ENCODE data around the gene GOLPH3. TPM values are rescaled to one million over a fixed set of nuclear protein-coding genes. Genes with fewer than 3 reads are reported as not detected.
"Not testable (repeated sequence)": the region's sequence is repeated elsewhere in the genome, so short reads cannot be mapped to it uniquely, and the experiment has no call there.

Gene GOLPH3
- total RNA-seq, 1 donor from 2014 or later: 78.8 TPM

- peaks cover 0 to 33% of the 10 kb centered on the region in 2 donors for H3K36me3 ChIP-seq
- no peak overlapping the region for H3K27ac ChIP-seq
- no peaks in the 10 kb centered on the region for H3K27me3 ChIP-seq
- no peak for DNase-seq (ENCODE audit: extremely low spot score in 2 of 2)
- H3K9me3 ChIP-seq: no peaks in the 10 kb centered on the region
- H3K4me1 ChIP-seq: peaks cover 37% of the 10 kb centered on the region
- intact Hi-C loops (cut with DNase I): no loop called here
- no peak overlapping the region for H3K4me3 ChIP-seq
- TF ChIP-seq POLR2AphosphoS5 (IDR thresholded peaks at IDR 0.05; ENCODE audit: insufficient read depth in 1 of 2, low read depth in 1 of 2) (no peak), CTCF (IDR thresholded peaks at IDR 0.05) (no peak), POLR2A (IDR thresholded peaks at IDR 0.05) (no peak)
These were observed 46.4 kb downstream of the GOLPH3 start for GRCh38 chr5:32127711-32128110.

- TF ChIP-seq CTCF (IDR thresholded peaks at IDR 0.05) (no peak), POLR2AphosphoS5 (IDR thresholded peaks at IDR 0.05; ENCODE audit: insufficient read depth in 1 of 2, low read depth in 1 of 2) (no peak), POLR2A (IDR thresholded peaks at IDR 0.05) (no peak)
- no peak overlapping the region for H3K4me3 ChIP-seq
- no peak overlapping the region for H3K27ac ChIP-seq
- H3K4me1 ChIP-seq: peaks cover 37% of the 10 kb centered on the region
- no peaks in the 10 kb centered on the region for H3K27me3 ChIP-seq
- DNase-seq (ENCODE audit: extremely low spot score in 2 of 2): no peak
- intact Hi-C loops (cut with DNase I): no loop called here
- peaks cover 0 to 30% of the 10 kb centered on the region in 2 donors for H3K36me3 ChIP-seq
- H3K9me3 ChIP-seq: no peaks in the 10 kb centered on the region
These were observed 47.4 kb downstream of the GOLPH3 start for GRCh38 chr5:32126691-32127090.

GRCh38 chr5:32123889-32124676 is 50.0 kb downstream of the GOLPH3 start:
- intact Hi-C loops (cut with DNase I): no loop called here
- TF ChIP-seq POLR2A (IDR thresholded peaks at IDR 0.05) (no peak), CTCF (IDR thresholded peaks at IDR 0.05) (no peak), POLR2AphosphoS5 (IDR thresholded peaks at IDR 0.05; ENCODE audit: insufficient read depth in 1 of 2, low read depth in 1 of 2) (no peak)
- Histone ChIP-seq H3K36me3 (peaks cover 0 to 44% of the 10 kb centered on the region in 2 donors), H3K4me3 (no peak overlapping the region), H3K9me3 (no peaks in the 10 kb centered on the region), H3K27me3 (no peaks in the 10 kb centered on the region), H3K27ac (no peak overlapping the region), H3K4me1 (peaks cover 22% of the 10 kb centered on the region)
- no peak for DNase-seq (ENCODE audit: extremely low spot score in 2 of 2)

GRCh38 chr5:32123058-32123805 is 50.9 kb downstream of the GOLPH3 start:
- H3K4me3 ChIP-seq: no peak overlapping the region
- TF ChIP-seq POLR2A (IDR thresholded peaks at IDR 0.05): no peak
- no peak for TF ChIP-seq POLR2AphosphoS5 (IDR thresholded peaks at IDR 0.05; ENCODE audit: insufficient read depth in 1 of 2, low read depth in 1 of 2)
- no peak for TF ChIP-seq CTCF (IDR thresholded peaks at IDR 0.05)
- no peak for DNase-seq (ENCODE audit: extremely low spot score in 2 of 2)
- intact Hi-C loops (cut with DNase I): no loop called here
- no peak overlapping the region for H3K27ac ChIP-seq
- no peaks in the 10 kb centered on the region for H3K9me3 ChIP-seq
- peaks cover 14% of the 10 kb centered on the region for H3K4me1 ChIP-seq
- H3K36me3 ChIP-seq: peaks cover 0 to 41% of the 10 kb centered on the region in 2 donors
- no peaks in the 10 kb centered on the region for H3K27me3 ChIP-seq

GRCh38 chr5:32118922-32119321 is 55.2 kb downstream of the GOLPH3 start:
- peaks cover 0 to 14% of the 10 kb centered on the region in 2 donors for H3K36me3 ChIP-seq
- H3K4me1 ChIP-seq; H3K27me3 ChIP-seq; intact Hi-C loops (cut with DNase I); H3K9me3 ChIP-seq; H3K27ac ChIP-seq; DNase-seq (ENCODE audit: extremely low spot score in 2 of 2); H3K4me3 ChIP-seq: not testable (repeated sequence)

All from vagina (tissue), 2 donors.